Measurements from ENCODE around the gene PCP4.

PCP4 gene

DNA sequence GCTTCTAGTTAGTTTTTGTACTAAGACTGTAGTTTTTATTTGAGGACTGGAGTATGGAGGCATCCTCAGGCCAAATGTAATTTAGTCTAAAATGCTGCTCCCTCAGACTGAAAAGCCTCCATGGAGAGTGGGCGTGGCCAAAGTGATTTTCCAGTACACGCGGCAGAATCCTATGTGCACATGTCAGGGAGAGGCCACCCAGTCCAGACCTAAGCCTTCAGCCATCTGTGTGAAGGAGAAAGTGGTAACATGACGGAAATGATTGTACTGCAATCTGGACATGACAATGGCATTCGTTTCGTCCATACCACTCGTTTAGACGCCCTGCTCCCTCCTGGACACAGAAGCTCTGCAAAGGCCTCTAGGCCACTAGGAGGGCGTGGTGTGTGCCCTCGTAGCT lies 56.2 kb downstream of the PCP4 start:
- DNase-seq (ENCODE audit: low read depth in 3 of 3): no peak

- DNase-seq (ENCODE audit: low read depth in 3 of 3): no peak
Measured at GRCh38 chr21:39924577-39925308, 57.5 kb downstream of the PCP4 start.

DNA sequence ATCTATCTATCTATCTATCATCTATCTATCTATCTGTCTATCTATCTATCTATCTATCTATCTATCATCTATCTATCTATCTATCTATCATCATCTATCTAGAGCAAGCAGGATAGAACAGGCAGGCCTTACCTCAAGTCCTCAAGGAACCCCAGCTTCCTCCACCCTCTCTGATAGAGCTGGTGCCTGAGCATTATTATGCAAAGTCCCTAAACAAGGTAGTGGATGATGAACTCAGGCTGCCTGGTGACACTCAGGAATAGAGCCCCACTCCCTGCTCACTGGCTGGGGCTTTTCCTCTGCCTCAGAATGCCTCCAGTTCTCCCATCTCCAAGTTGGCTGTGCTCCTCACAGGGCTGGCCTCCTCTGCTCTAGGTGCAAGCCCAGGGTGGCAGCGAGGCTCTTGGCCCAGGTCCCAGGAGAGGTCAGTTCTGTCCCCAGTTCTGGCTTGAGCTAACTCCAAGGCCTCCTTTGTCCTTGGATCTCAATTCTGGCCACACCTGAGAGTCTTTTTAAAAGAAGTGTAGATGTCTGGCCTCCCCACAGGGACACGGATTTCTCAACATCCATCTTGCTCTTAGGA lies 60.2 kb downstream of the PCP4 start:
- DNase-seq (ENCODE audit: low read depth in 3 of 3): no peak

DNA sequence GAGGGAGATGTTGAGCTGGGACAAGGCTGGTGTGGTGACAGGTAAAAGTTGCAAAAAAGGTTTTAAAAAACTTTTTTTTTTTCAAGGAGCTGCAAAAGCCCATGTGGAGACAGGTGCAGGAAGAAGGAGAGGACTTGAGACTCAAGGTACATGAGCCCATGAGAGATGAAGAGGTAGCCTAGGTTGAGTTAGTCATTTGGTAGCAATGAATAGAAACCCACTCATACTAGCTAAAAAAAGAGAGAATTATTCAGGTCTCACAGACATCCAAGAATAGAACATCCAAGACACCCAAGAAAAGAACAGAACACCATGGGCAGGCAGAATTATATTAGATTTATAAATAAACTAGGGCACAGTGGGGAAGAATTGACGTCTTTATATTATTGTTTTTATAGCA lies 65.1 kb downstream of the PCP4 start:
- no peak for DNase-seq (ENCODE audit: low read depth in 3 of 3)

GRCh38 chr21:39934895-39935294 lies 67.7 kb downstream of the PCP4 start:
- DNase-seq (ENCODE audit: low read depth in 3 of 3): no peak

GRCh38 chr21:39935716-39936115 lies 68.5 kb downstream of the PCP4 start:
- DNase-seq (ENCODE audit: low read depth in 3 of 3): no peak

DNA sequence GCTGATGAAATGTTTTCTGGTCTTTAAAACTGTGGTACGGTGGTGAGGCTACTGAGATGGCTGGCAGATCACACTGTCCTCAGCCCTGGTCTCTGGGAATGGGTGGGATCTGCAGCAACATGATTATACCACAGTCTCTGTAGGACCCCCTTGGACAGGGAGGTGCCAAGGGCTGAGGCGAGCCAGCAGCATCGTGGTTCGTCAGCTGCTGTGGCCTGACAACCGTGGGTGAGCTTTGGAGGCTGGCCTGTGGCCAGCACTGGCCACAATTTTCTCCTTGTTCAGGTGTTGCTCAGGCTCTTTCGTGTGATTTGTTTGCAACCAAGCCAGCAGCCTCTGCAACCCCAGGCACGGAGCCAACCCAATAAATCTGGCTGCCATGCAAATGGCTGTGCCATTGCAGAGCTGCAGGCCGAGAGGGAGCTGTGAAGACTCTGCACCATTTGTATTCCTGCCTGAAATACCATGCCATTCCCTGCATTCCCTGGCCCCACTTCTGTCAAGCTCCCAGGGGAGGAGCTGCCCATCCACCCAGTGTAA lies 70.9 kb downstream of the PCP4 start:
- no peak for DNase-seq (ENCODE audit: low read depth in 3 of 3)

DNA sequence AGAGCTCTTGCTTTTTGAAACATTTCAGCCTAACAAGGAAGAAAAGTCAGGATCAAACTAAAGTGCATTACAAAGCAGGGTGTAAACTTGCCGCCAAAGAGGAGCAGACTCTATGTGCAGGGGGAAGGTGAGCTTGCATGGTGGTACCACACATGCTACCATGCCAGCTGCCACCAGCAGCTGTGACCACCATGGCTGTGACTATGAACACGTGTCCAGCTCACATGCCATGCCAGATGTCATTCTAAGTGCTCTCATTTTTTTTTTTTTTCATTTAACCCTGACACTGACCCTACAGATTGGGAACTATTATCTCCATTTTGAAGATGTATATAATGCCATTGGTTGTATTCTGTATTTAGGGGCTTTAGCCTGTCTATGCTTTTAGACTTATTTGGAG lies 79.0 kb downstream of the PCP4 start:
- DNase-seq (ENCODE audit: low read depth in 3 of 3): no peak

DNA sequence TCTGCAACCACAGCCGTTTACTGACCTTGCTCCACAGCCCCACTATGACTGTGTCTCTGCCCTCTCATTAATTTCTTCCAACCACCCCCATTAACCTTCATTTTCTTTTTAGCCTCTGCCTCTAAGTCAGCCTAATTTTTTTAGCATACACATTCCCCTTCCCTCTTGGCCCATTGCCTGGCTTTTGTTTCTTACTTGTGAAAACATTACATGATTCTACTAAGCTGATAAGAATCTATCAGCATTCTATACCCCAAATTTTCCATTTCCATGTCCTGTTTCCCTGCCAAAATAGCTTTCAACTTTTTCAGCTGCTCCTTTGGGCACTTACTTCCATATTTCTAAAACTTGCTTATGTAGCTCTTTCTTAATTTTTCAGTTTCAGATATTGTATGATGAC lies 79.8 kb downstream of the PCP4 start:
- no peak for DNase-seq (ENCODE audit: low read depth in 3 of 3)

- DNase-seq (ENCODE audit: low read depth in 3 of 3): no peak
Measured at GRCh38 chr21:39951183-39952101, 84.2 kb downstream of the PCP4 start.

- DNase-seq (ENCODE audit: low read depth in 3 of 3): no peak
Measured at GRCh38 chr21:39952265-39952664, 85.0 kb downstream of the PCP4 start.

- DNase-seq (ENCODE audit: low read depth in 3 of 3): no peak
Measured at GRCh38 chr21:39954570-39954969, 87.3 kb downstream of the PCP4 start.

GRCh38 chr21:39955326-39955725 lies 88.1 kb downstream of the PCP4 start:
- DNase-seq (ENCODE audit: low read depth in 3 of 3): no peak

DNA sequence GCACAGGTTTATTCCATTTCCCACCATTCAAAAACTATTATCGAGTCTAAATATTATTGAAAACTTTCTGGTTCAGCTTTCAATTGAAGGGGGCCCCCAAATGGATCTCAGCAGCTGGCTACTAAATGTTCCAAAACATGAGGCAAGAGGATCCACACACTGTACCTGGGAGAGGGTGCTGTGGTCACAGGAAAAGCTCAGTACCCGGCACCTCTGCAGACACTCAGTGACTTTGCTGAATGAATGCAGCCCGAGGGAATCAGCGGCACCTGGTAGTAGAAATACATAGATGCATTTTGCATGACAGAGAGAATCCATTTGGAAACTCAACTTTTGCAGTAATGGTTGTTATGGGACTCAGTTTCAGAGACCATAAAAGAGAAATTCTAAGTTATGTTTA lies 89.3 kb downstream of the PCP4 start:
- no peak for DNase-seq (ENCODE audit: low read depth in 3 of 3)

DNA sequence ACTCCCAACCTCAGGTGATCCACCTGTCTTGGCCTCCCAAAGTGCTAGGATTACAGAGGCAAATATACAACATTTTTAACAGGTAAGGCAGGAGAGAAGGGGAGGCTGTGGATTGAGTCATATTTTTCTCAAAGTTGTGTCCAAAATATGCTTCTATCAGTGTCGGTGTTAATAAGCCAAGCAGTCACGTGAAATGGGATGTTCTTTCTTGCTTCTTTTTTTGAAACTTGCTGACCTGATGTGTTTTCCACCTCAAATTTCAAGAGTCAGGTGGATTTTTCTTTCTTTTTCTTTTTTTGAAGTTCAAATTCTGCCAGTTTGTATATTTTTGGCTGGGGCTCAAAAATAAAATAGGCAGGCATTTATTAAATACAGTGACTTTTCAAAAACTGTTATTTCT lies 91.5 kb downstream of the PCP4 start:
- DNase-seq (ENCODE audit: low read depth in 3 of 3): no peak

DNA sequence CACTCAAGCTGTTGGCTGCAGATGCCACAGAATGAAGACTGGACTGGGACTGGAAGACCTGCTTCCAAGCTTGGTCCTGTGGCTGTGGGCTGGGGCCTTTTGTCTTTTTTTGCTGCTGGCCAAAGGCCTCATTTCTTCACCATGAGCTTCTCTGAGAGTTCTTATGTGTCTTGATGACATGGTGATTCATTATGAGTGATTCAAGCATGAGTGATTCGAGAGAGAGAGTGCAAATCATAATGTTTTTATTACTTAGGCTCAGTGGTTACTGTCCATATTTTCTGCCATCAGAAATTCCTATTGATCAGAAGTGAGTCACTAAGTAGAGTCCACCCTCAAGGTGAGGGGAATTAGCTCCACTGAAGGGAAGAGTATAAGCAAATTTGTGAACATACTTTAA lies 94.0 kb downstream of the PCP4 start:
- no peak for DNase-seq (ENCODE audit: low read depth in 3 of 3)

- DNase-seq (ENCODE audit: low read depth in 3 of 3): no peak
Measured at GRCh38 chr21:39965026-39965425, 97.8 kb downstream of the PCP4 start.

DNA sequence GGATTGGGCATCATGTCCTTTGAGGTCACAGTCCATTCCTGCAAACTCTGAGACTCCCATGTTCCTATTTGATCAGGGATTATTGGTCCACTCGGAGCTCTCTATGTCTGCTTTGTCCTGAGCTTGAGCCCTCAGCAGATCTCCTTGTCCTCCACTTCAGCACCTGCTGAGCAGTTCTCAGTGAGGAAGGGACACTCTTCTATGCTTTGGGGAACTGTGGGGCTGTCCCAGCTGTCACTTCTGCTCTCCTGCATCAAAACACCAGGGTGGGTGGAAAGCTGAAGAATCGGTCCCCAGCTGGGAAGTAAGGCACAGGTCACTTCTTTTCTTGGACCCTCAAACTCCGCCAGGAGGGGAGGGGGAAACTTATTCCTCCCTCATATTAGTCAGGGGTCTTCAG lies 99.5 kb downstream of the PCP4 start:
- no peak for DNase-seq (ENCODE audit: low read depth in 3 of 3)

DNA sequence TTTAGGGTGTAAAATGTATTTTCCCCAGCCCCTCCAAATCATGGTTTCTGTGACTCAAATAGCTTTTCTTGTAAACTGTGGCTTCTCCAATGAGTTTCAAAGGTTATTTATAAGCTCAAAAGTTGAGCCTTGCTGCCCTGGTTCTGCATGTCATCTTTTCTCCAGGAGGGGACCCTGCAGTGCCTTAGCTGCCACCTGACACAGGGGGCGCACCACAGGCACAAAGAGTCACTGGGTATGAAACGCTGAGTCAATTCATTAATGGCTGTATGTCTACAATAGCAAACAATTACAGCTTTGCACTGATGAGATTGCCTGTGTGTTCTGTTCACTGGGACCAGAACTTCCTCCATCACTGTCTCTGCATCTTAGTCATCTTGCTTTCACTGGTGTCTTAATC lies 100.8 kb downstream of the PCP4 start:
- DNase-seq (ENCODE audit: low read depth in 3 of 3): no peak

DNA sequence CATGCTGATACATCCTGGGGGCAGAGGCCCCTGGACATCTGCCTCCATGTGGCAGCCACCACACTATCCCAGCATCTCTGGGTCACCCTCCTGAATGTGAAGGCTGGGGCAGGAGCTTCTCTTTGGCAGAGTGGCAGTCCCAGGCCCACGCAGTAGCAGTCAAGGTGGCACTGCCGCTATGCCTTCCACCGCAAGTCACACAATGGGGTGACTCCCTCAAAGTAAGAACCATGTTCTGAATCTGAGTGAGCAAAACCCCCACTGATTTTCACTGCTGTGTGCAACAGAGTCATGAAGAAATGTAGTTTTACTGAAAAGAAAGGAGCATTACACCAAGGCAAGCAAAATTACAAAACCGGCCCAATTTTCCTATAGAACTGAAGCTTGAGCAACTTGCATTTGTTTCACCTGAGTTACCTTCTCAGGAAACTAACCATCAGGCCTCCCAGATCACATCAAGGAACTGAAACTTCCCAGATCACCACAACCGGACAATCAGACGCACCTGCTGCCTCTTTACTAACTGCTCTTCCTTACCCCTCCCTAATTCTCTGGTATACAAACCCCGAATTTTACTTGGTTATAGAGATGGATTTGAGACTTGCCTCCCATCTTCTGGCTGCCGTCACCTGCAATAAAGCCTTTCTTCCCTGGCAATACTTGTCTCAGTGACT lies 102.6 kb downstream of the PCP4 start:
- DNase-seq (ENCODE audit: low read depth in 3 of 3): no peak

GRCh38 chr21:39971956-39972355 lies 104.7 kb downstream of the PCP4 start:
- DNase-seq (ENCODE audit: low read depth in 3 of 3): no peak

DNA sequence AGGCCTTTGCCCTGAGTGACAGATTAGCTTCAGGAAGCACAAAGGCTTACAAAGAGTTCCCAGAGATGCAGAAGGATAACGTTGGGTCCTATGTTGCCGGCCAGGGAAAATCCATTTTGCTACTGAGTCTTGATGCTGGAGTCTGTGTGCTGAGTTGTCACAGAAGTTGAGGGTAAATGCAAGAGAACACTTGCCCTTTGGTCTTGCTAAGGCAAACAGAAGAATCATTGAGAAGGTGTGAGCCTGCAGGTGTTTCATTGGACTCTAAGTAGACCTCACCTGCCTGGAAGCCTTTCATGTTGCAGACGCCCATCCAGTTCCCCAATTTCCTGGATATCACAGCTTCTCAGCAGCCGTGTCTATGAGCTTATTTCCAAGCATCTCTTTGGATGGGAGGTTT lies 105.2 kb downstream of the PCP4 start:
- DNase-seq (ENCODE audit: low read depth in 3 of 3): no peak
